CD1c-positive myeloid dendritic cell (primary cell): ENCODE results near the gene KIF5C.
"Not testable (repeated sequence)": the region's sequence is repeated elsewhere in the genome, so short reads cannot be mapped to it uniquely, and the experiment has no call there.

Experiments used
- DNase-seq: peaks from one replicate; pipeline ENCODE4 v3.0.0-alpha.2; 2016; ENCODE audit errors: extremely low spot score

Gene KIF5C

DNA sequence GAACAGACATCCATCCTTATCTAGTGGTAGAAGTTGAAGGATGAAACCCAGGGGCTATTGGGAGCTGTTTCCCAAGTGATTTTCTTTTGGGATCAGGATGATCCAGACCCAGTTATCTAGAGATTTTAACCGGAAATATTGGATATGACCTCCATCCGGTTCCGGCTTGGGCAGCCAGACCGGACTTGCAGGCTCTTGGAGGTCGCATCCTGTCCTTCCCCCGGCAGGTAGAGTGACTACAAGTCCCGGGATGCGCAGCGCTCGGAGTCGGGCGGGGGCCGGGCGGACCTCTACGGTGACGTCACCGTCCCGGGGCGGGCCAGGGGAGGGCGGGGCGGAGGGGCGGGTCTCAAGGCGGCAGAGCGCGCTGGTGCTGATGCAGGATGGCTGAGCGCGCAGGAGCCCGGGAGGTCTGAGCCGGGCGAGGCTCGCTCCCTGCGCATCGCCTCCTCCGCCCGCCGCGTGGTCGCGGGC is at the start of gene KIF5C:
KIF5C (plus strand) TSS at position 360 of the 474 bp plus-strand sequence. CDS start 391 bp downstream, outside the sequence.
- peak; percentile 72 for DNase-seq

- DNase-seq: no peak
Observed at GRCh38 chr2:148826791-148827190, 48.2 kb upstream of the KIF5C start.

- DNase-seq: no peak
Observed at GRCh38 chr2:148828941-148829340, 46.1 kb upstream of the KIF5C start.

DNA sequence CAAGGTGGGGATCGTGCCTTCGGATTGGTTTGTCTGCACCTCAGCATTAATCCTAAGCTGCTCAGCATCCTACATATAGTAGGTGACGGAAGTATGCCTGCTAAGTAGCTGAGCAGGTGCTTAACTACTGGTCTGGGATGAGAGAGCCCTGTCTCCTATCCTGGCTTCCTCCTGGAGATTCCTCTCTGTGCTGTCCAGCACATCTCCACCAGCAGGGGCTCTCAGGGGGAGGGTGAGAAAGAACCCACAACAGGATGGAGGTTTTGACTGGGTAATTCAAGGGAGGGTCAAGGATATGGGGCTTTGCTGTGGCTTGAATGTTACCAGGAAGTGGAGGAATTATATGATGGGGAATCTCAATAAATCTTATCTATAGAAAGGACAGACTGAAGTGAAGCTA is 45.4 kb upstream of the KIF5C start:
- DNase-seq: no peak

- DNase-seq: no peak
Observed at GRCh38 chr2:148832637-148833036, 42.4 kb upstream of the KIF5C start.

GRCh38 chr2:148842050-148842449 is 33.0 kb upstream of the KIF5C start:
- DNase-seq: no peak

DNA sequence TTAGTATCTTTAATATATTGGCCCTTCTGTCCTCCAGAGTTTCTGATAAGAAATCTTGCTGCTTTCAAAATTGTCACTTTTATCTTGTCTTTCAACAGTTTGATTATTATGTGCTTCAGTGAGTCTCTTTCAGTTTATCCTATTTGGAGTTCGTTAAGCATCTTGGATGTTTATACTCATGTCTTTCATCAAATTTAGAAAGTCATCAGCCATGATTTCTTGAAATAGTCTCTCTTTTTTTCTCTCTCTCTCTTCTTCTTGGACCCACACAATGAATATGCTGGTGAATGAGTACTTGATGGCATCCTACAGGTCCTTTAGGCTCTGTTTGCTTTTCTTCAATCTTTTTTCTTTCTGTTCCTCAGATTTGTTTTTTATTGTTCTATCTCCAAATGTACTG is 26.9 kb upstream of the KIF5C start:
- DNase-seq: no peak

GRCh38 chr2:148853458-148853857 is 21.6 kb upstream of the KIF5C start:
- no peak for DNase-seq

GRCh38 chr2:148860037-148860436 is 15.0 kb upstream of the KIF5C start:
- DNase-seq: no peak

DNA sequence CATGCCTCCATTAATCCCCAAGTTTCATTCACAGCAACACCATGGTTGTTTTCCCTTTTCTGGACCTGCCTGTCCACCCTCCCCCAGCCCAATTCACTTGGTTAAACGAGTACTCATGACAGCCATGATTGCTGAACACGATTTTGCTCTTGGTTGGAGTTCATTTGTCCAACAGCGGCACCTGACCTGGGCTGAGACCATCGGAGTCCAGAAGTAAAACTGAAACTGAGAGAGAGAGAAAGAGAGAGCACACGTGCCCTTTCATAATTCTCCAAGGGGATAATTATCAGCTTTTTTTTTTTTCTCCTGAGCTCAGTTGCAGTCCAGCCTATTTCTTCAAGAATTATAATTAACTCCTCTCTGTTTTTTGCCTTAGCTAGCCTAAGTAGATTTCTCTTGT is 13.7 kb upstream of the KIF5C start:
- DNase-seq: no peak

GRCh38 chr2:148862478-148862877 is 12.5 kb upstream of the KIF5C start:
- DNase-seq: not testable (repeated sequence)

DNA sequence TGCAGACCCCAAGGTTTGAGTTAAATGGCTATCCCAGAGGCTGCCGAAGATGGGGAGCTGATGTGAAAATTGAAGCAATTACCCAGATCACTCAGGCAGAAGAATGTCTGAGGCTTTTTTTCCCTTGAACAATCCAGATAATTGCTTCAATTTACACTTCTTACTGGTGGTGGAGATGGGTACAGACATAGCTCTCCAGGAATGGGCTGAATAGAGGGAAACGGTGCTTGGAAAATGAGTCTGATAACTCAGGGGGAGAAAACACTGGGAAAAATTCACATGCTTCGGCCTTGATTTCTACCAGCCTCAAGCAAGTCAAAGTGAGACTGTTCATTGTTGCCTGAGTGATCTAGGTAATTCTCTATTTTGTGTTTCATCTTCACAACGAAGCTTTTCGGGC is 9.5 kb upstream of the KIF5C start:
- no peak for DNase-seq

GRCh38 chr2:148866091-148866490 is 8.9 kb upstream of the KIF5C start:
- no peak for DNase-seq

DNA sequence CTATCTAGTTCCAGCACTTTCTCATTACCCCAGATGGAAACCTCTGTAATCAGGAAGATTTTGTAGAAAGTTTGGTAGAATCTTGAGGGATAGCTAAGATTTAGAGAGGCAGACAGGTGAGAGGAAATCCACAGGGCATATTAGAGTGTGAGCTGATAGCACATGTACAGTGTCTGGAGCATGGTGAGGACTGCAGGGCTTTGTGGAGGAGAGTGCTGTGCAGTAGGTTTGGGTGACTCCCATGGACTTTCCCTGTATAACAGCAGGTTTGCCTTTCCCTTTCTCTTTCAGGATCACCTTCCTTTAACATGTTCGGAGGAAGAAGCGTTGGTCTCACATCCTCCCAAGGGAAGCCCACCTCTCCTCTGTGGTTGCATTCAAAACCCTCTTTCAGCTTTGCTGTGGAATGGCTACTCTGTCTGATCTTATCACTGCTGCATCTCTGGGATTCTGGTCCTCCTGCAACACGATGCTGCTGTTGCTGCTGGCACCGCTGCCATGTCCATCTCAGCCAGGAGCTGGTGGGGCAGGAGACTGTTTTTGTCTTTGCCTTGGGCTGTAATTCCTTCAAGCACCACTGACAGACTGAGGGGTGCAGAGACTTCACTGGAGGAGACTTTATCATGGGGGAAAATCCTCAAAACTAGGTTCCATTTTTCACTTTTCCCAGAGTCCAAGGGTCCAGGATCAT is 7.8 kb upstream of the KIF5C start:
- DNase-seq: no peak

GRCh38 chr2:148875387-148876051 is 492 bp downstream of the KIF5C start:
- DNase-seq: no peak

- DNase-seq: no peak
Observed at GRCh38 chr2:148876202-148876594, 1.2 kb downstream of the KIF5C start.

- peak; percentile 6 for DNase-seq
Observed at GRCh38 chr2:148876595-148877402, 1.8 kb downstream of the KIF5C start.

DNA sequence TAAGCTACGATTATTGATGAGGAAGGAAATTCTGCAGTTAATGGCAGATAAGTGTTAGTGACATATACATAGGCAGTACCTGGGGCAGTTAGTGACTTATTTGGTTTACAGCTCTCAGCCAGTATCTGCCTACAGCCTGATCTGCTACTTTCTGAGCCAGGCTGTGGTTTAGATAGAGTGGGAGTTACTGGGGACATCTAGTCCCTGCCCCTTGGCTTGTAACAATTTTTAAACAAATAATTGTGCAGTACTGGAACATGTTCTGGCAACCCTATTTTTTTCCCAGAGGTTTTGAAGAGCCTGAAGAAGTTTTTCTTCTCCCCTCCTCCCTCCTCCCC is 2.3 kb downstream of the KIF5C start:
- DNase-seq: no peak

DNA sequence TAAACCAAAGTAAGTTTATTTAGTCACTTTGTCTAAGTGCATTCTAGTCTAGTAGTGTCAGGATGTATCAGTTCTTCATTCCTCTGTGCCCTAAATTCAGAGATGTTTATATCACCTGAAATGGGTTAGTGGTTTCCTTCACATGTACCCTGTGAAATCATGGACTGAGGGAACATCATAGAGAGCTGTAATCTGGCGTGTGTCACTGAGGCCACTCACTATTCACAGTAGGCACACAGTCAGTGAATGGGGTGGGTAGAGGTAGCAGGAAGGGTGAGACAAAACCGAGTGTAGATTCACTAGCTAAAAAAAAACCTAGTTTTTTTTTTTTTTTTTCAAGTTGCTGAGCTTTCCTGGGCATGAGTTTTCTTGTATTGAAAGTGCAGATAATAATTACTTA is 5.6 kb downstream of the KIF5C start:
- DNase-seq: no peak

GRCh38 chr2:148882051-148882450 is 7.0 kb downstream of the KIF5C start:
- no peak for DNase-seq

GRCh38 chr2:148885209-148885608 is 10.2 kb downstream of the KIF5C start:
- DNase-seq: no peak

DNA sequence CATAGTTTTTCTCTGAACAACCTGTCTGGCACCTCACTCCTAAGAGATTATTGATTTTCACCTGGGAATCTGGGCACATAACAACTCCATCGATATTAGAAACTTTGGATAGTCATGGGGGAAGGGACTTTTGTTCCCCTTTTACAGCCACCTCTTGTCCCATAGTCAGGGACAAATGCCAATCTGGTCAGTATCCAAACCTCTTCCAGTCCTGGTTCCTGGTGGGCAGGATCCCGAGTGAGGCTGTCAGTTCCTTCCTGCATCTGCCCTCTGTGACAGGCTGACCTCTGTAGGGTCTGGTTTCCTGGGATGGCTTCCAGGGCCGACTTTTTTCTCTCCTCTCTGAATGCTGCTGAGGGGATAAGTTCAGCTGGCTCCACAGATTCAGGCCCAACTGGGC is 11.0 kb downstream of the KIF5C start:
- no peak for DNase-seq
